Upper lobe of left lung (tissue), 6 donors: ENCODE data around the gene MYMK. TPM values are rescaled to one million over a fixed set of nuclear protein-coding genes. Genes with fewer than 3 reads are reported as not detected.

Experiments used
- ATAC-seq, 2 donors: fragments of 200-7000 bp; cut with Tn5 transposase; one replicate each; pipeline ENCODE4 v1.9.1; 2022; ENCODE audit warnings: mild to moderate bottlenecking in 2 of 2, moderate library complexity in 2 of 2; ENCODE audit not compliant: low FRiP score in 2 of 2
- DNase-seq, 2 donors: peaks; one replicate each; pipeline ENCODE4 v3.0.0-alpha.2; 2019 to 2020
- H3K27ac ChIP-seq, 4 donors: fragments of 200-600 bp; sonication (generic); one replicate each; pipeline ENCODE4 v1.5.1; 2016 to 2019
- H3K27me3 ChIP-seq, 4 donors: fragments of 200-600 bp; sonication (generic); one replicate each; pipeline ENCODE4 v1.5.1; 2017 to 2019
- H3K36me3 ChIP-seq, 4 donors: fragments of 200-600 bp; sonication (generic); one replicate each; pipeline ENCODE4 v1.5.1; 2016 to 2019
- H3K4me1 ChIP-seq, 4 donors: fragments of 200-600 bp; sonication (generic); one replicate each; pipeline ENCODE4 v1.5.1; 2018 to 2019
- H3K4me3 ChIP-seq, 4 donors: fragments of 200-600 bp; sonication (generic); one replicate each; pipeline ENCODE4 v1.5.1; 2017 to 2019; ENCODE audit warnings: mild to moderate bottlenecking in 2 of 4, moderate library complexity in 1 of 4
- H3K9me3 ChIP-seq, 4 donors: fragments of 200-600 bp; sonication (generic); one replicate each; pipeline ENCODE4 v1.5.1; 2018 to 2019
- CTCF ChIP-seq, 6 experiments: fragments of 450-650 bp in 4 of 6; fragments of 200-600 bp in 2 of 6; sonication (generic) in 2 of 6; IDR thresholded peaks; one replicate each; pipeline ENCODE4 v1.5.1; 2016 to 2019; ENCODE audit warnings: antibody characterized with exemption in 6 of 6
- EP300 ChIP-seq, 4 donors: sonication (generic); formaldehyde crosslinking; IDR thresholded peaks; one replicate each; pipeline ENCODE4 v1.5.1; 2017; ENCODE audit warnings: antibody characterized with exemption in 4 of 4, control low read depth in 2 of 4
- POLR2A ChIP-seq, 4 donors: fragments of 450-650 bp; IDR thresholded peaks; one replicate each; pipeline ENCODE4 v1.5.1; 2016 to 2017; ENCODE audit warnings: antibody characterized with exemption in 4 of 4, mild to moderate bottlenecking in 2 of 4
- POLR2AphosphoS5 ChIP-seq, 2 donors: sonication (generic); formaldehyde crosslinking; IDR thresholded peaks; one replicate each; pipeline ENCODE4 v1.5.1; 2017; ENCODE audit warnings: antibody characterized with exemption in 2 of 2
- WGBS, 2 donors: methylation state at CpG; one replicate each; pipeline ENCODE4 v1.1.5; 2017 to 2018; 5-methylcytosine and 5-hydroxymethylcytosine counted together
- total RNA-seq, 6 donors: library from RNA; depleted of rRNA in 4 of 6; stranded (reverse); fragments of >200 nt in 4 of 6; gene quantifications; one replicate each; pipeline versions ENCODE4 v1.1.0 to v1.2.1, GENCODE V29; 2016 to 2021
- donor health status: DM: no; HTN: no; CAD: no; lungs with moderate emphysema.
- donor health status: DM: no; HTN: yes; CAD: no; lungs with severe emphysema.

MYMK gene
- total RNA-seq, 6 donors from 2014 or later = not detected

- Histone ChIP-seq H3K27me3 (no peaks in the 10 kb centered on the region), H3K9me3 (no peaks in the 10 kb centered on the region), H3K27ac (peak overlapping the region; percentile 10 to 79 (median 57)), H3K4me3 (no peak overlapping the region), H3K4me1 (peaks cover 11 to 17% (median 13%) of the 10 kb centered on the region in 4 donors), H3K36me3 (no peaks in the 10 kb centered on the region)
- DNase-seq = no peak
- 94 to 100% methylated on average over 7 to 8 of the region's 8 CpGs for WGBS, 2 donors
- TF ChIP-seq EP300 (IDR thresholded peaks at IDR 0.05) (no peak), CTCF (IDR thresholded peaks at IDR 0.05) (no peak), POLR2AphosphoS5 (IDR thresholded peaks at IDR 0.05) (no peak), POLR2A (IDR thresholded peaks at IDR 0.05) (no peak)
- ATAC-seq = no peak
These were observed 33.2 kb downstream of the MYMK start for GRCh38 chr9:133491656-133491925.

- no peaks in the 10 kb centered on the region for H3K27me3 ChIP-seq
- H3K36me3 ChIP-seq = no peaks in the 10 kb centered on the region
- no peaks in the 10 kb centered on the region for H3K9me3 ChIP-seq
- ATAC-seq (no peak), DNase-seq (no peak)
- 77 to 81% methylated on average over 11 to 12 of the region's 12 CpGs for WGBS, 2 donors
- no peak overlapping the region for H3K4me3 ChIP-seq
- peaks cover 13 to 19% (median 17%) of the 10 kb centered on the region in 4 donors for H3K4me1 ChIP-seq
- TF ChIP-seq EP300 (IDR thresholded peaks at IDR 0.05) (no peak), POLR2A (IDR thresholded peaks at IDR 0.05) (no peak), POLR2AphosphoS5 (IDR thresholded peaks at IDR 0.05) (no peak), CTCF (IDR thresholded peaks at IDR 0.05) (no peak)
- H3K27ac ChIP-seq = peak overlapping the region in 3 of 4 donors; percentile 45 to 79 (median 69)
These were observed 33.7 kb downstream of the MYMK start for GRCh38 chr9:133490865-133491655.

GRCh38 chr9:133490201-133490681 lies 34.5 kb downstream of the MYMK start:
- no peaks in the 10 kb centered on the region for H3K27me3 ChIP-seq
- ATAC-seq (no peak), DNase-seq (no peak)
- H3K9me3 ChIP-seq = no peaks in the 10 kb centered on the region
- 70 to 78% methylated on average over 4 to 13 of the region's 13 CpGs for WGBS, 2 donors
- no peaks in the 10 kb centered on the region for H3K36me3 ChIP-seq
- H3K4me1 ChIP-seq = peaks cover 15 to 22% (median 20%) of the 10 kb centered on the region in 4 donors
- TF ChIP-seq EP300 (IDR thresholded peaks at IDR 0.05) = no peak
- no peak for TF ChIP-seq POLR2A (IDR thresholded peaks at IDR 0.05)
- TF ChIP-seq CTCF (IDR thresholded peaks at IDR 0.05) = no peak
- no peak for TF ChIP-seq POLR2AphosphoS5 (IDR thresholded peaks at IDR 0.05)
- no peak overlapping the region for H3K27ac ChIP-seq
- H3K4me3 ChIP-seq = no peak overlapping the region

- Histone ChIP-seq H3K36me3 (no peaks in the 10 kb centered on the region), H3K4me1 (peaks cover 15 to 22% (median 20%) of the 10 kb centered on the region in 4 donors), H3K27me3 (no peaks in the 10 kb centered on the region), H3K9me3 (no peaks in the 10 kb centered on the region), H3K27ac (no peak overlapping the region), H3K4me3 (no peak overlapping the region)
- 86 to 88% methylated on average over 12 to 19 of the region's 19 CpGs for WGBS, 2 donors
- no peak for TF ChIP-seq EP300 (IDR thresholded peaks at IDR 0.05)
- no peak for TF ChIP-seq POLR2AphosphoS5 (IDR thresholded peaks at IDR 0.05)
- TF ChIP-seq POLR2A (IDR thresholded peaks at IDR 0.05) = no peak
- TF ChIP-seq CTCF (IDR thresholded peaks at IDR 0.05) = no peak
- DNase-seq (peak in 1 of 2 donors; percentile 43), ATAC-seq (no peak)
These were observed 35.2 kb downstream of the MYMK start for GRCh38 chr9:133489253-133490190.
